PC-3 (cell line): Measurements from ENCODE around the gene EPG5. TPM values are rescaled to one million over a fixed set of nuclear protein-coding genes. Genes with fewer than 3 reads are reported as not detected.

Source experiments
- ATAC-seq: fragments of 200-7000 bp; cut with Tn5 transposase; 2 replicates; pipeline ENCODE4 v1.9.1; 2020; ENCODE audit warnings: mild to moderate bottlenecking, moderate library complexity
- BruUV-seq: library from RNA; stranded (reverse); fragments of 400-500 nt; replicated peaks from 2 replicates; lab custom pipeline; 2021; lab: Mats Ljungman, UMichigan
- CTCF ChIA-PET: fragments of 300-600 bp; sonication (Branson Sonifier 250); formaldehyde crosslinking; loops from one replicate; lab custom pipeline; 2022; ENCODE audit warnings: antibody characterized with exemption; lab: Charles Lee
- POLR2A ChIA-PET: fragments of 300-600 bp; sonication (Branson Sonifier 250); formaldehyde crosslinking; loops from one replicate; lab custom pipeline; 2022; ENCODE audit warnings: antibody characterized with exemption; ENCODE audit not compliant: unreplicated experiment; lab: Charles Lee
- DNase-seq: peaks from one replicate; pipeline ENCODE4 v3.0.0-alpha.2; 2015
- H2AFZ ChIP-seq: fragments of 300-600 bp; sonication (generic); 2 replicates; pipeline ENCODE4 v1.6.0; 2016; ENCODE audit warnings: antibody characterized with exemption, low read length
- H3F3A ChIP-seq: fragments of 300-600 bp; sonication (generic); one replicate; pipeline ENCODE4 v1.6.0; 2017; ENCODE audit warnings: antibody characterized with exemption, low read length, control low read depth, mild to moderate bottlenecking; ENCODE audit not compliant: unreplicated experiment
- H3K27ac ChIP-seq: fragments of 300-600 bp; sonication (generic); 2 replicates; pipeline ENCODE4 v1.5.1; 2016; ENCODE audit warnings: mild to moderate bottlenecking, low read length
- H3K27me3 ChIP-seq: fragments of 300-600 bp; sonication (generic); 2 replicates; pipeline ENCODE4 v1.6.1; 2016; ENCODE audit warnings: low read length, mixed read lengths
- H3K36me3 ChIP-seq: fragments of 300-600 bp; sonication (generic); 2 replicates; pipeline ENCODE4 v1.6.1; 2016; ENCODE audit warnings: low read depth, mixed run types, low read length, mixed read lengths
- H3K4me1 ChIP-seq: fragments of 300-600 bp; sonication (generic); 2 replicates; pipeline ENCODE4 v1.5.1; 2016; ENCODE audit warnings: low read length; ENCODE audit not compliant: insufficient read depth
- H3K4me2 ChIP-seq: fragments of 300-600 bp; sonication (generic); 2 replicates; pipeline ENCODE4 v1.6.0; 2016; ENCODE audit warnings: low read length
- H3K4me3 ChIP-seq: fragments of 300-600 bp; sonication (generic); 2 replicates; pipeline ENCODE4 v1.5.1; 2016; ENCODE audit warnings: mild to moderate bottlenecking, low read length, mixed read lengths
- H3K79me2 ChIP-seq: fragments of 300-600 bp; sonication (generic); 2 replicates; pipeline ENCODE4 v1.6.1; 2017; ENCODE audit warnings: low read length, mixed read lengths
- H3K9ac ChIP-seq: fragments of 300-600 bp; sonication (generic); 2 replicates; pipeline ENCODE4 v1.6.0; 2016; ENCODE audit warnings: mild to moderate bottlenecking, low read length
- H3K9me2 ChIP-seq: fragments of 300-600 bp; sonication (generic); replicated peaks from 2 replicates; pipeline ENCODE4 v1.6.1; 2016; ENCODE audit warnings: mixed run types, low read length, mixed read lengths
- H3K9me3 ChIP-seq: fragments of 300-600 bp; sonication (generic); 2 replicates; pipeline ENCODE4 v1.6.1; 2016; ENCODE audit warnings: low read length, mixed read lengths
- H4K20me1 ChIP-seq: fragments of 300-600 bp; sonication (generic); 2 replicates; pipeline ENCODE4 v1.6.1; 2016; ENCODE audit warnings: low read length, mixed read lengths
- EZH2 ChIP-seq: fragments of 300-600 bp; sonication (generic); IDR thresholded peaks from one replicate; pipeline ENCODE4 v1.6.1; 2017; ENCODE audit warnings: antibody characterized with exemption, mild to moderate bottlenecking, low read length; ENCODE audit not compliant: unreplicated experiment
- EZH2phosphoT487 ChIP-seq: fragments of 300-600 bp; sonication (generic); IDR thresholded peaks from 2 replicates; pipeline ENCODE4 v1.6.1; 2018; ENCODE audit warnings: mild to moderate bottlenecking, antibody characterized with exemption, low read length, borderline replicate concordance
- intact Hi-C: fragments of 100-400 bp; cut with micrococcal nuclease; formaldehyde crosslinking; loops from 2 replicates; pipeline ENCODE4 v1.9.0; 2023
- total RNA-seq: library from RNA; depleted of rRNA; stranded (reverse); fragments of >200 nt; gene quantifications from 2 replicates; pipeline ENCODE4 v1.2.3, GENCODE V29; 2014
- TF ChIP-seq, protein P1 (sequence below): fragments of 300-600 bp; sonication (generic); conservative IDR thresholded peaks from 2 replicates; pipeline ENCODE4 v1.5.1; 2017; ENCODE audit warnings: antibody characterized with exemption, low read depth, mild to moderate bottlenecking, low read length

EPG5 gene
- total RNA-seq, 1 experiment from 2014 or later: 7.1 TPM

- Histone ChIP-seq H3F3A (no peaks in the 10 kb centered on the region), H3K9me3 (no peaks in the 10 kb centered on the region), H3K79me2 (no peaks in the 10 kb centered on the region), H3K4me3 (no peak overlapping the region), H3K4me1 (no peaks in the 10 kb centered on the region), H4K20me1 (no peaks in the 10 kb centered on the region), H2AFZ (no peak overlapping the region), H3K9me2 (no peaks in the 10 kb centered on the region), H3K4me2 (no peak overlapping the region), H3K27ac (no peak overlapping the region), H3K36me3 (no peaks in the 10 kb centered on the region; the same call in 1 of the 2 replicates), H3K27me3 (no peaks in the 10 kb centered on the region), H3K9ac (no peak overlapping the region)
- BruUV-seq: no TSS peak
- POLR2A ChIA-PET: no interaction called here
- DNase-seq (no peak), ATAC-seq (peak; percentile 69)
- CTCF ChIA-PET: interaction anchor here (0.6 kb wide), 1 partner anchor 88 kb away, joined by 3 read pairs; no protein-coding TSS in a partner anchor
- intact Hi-C loops: loop anchor here (2.0 kb wide), 1 partner anchor 75 kb away; no protein-coding TSS in a partner anchor
- TF ChIP-seq, protein P1, sequence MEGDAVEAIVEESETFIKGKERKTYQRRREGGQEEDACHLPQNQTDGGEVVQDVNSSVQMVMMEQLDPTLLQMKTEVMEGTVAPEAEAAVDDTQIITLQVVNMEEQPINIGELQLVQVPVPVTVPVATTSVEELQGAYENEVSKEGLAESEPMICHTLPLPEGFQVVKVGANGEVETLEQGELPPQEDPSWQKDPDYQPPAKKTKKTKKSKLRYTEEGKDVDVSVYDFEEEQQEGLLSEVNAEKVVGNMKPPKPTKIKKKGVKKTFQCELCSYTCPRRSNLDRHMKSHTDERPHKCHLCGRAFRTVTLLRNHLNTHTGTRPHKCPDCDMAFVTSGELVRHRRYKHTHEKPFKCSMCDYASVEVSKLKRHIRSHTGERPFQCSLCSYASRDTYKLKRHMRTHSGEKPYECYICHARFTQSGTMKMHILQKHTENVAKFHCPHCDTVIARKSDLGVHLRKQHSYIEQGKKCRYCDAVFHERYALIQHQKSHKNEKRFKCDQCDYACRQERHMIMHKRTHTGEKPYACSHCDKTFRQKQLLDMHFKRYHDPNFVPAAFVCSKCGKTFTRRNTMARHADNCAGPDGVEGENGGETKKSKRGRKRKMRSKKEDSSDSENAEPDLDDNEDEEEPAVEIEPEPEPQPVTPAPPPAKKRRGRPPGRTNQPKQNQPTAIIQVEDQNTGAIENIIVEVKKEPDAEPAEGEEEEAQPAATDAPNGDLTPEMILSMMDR: no peak
- TF ChIP-seq EZH2 (no peak), EZH2phosphoT487 (no peak)
These were observed 89.7 kb downstream of the EPG5 start for GRCh38 chr18:45877403-45877802.

GRCh38 chr18:45876161-45876560 lies 91.0 kb downstream of the EPG5 start:
- no TSS peak for BruUV-seq
- Histone ChIP-seq H3K9ac (no peak overlapping the region), H3K4me2 (no peak overlapping the region), H3K79me2 (no peaks in the 10 kb centered on the region), H2AFZ (no peak overlapping the region), H3K36me3 (no peaks in the 10 kb centered on the region; the same call in 1 of the 2 replicates), H3K4me3 (no peak overlapping the region), H3K9me2 (no peaks in the 10 kb centered on the region), H3F3A (no peaks in the 10 kb centered on the region), H3K9me3 (no peaks in the 10 kb centered on the region), H3K27me3 (no peaks in the 10 kb centered on the region), H4K20me1 (no peaks in the 10 kb centered on the region), H3K4me1 (peaks cover 4% of the 10 kb centered on the region; the same call in 1 of the 2 replicates), H3K27ac (no peak overlapping the region)
- no peak for TF ChIP-seq EZH2
- no peak for TF ChIP-seq EZH2phosphoT487
- TF ChIP-seq, protein P1: no peak
- ChIA-PET POLR2A (no interaction called here), CTCF (no interaction called here)
- ATAC-seq (no peak), DNase-seq (no peak)
- intact Hi-C loops: loop anchor here (2.0 kb wide), 1 partner anchor 73 kb away; no protein-coding TSS in a partner anchor

DNA sequence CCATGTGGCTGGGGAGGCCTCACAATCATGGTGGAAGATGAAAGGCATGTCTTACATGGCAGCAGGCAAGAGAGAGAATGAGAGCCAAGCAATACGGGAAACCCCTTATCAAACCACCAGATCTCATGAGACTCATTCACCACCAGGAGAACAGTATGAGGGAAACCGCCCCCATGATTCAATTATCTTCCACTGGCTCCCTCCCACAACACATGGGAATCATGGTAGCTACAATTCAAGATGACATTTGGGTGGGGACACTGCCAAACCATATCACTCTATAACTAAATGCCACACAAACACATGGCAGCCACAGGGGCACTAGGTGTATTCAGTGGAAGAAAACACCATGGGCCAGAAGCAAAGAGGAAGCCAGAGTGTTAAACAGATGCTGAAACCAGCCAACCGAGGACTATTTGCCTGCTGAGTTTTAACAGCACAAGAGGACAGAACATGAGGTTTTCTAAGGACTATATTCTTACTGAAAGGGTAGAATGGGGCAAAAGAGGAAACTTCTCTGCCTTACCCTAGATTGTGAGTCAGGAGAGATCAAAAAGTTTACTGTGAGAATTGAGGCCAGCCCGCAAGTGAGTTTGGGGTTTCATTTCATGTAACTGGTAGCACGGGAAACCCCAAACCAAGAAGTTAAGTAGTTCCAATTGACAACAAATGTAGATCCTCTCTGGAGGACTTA lies 92.5 kb downstream of the EPG5 start:
- DNase-seq: no peak
- POLR2A ChIA-PET: no interaction called here
- Histone ChIP-seq H3K27me3 (no peaks in the 10 kb centered on the region), H3K79me2 (no peaks in the 10 kb centered on the region), H3K27ac (no peak overlapping the region), H2AFZ (no peak overlapping the region), H3K4me1 (peaks cover 4% of the 10 kb centered on the region; the same call in 1 of the 2 replicates), H3K9me2 (no peaks in the 10 kb centered on the region), H3K36me3 (no peaks in the 10 kb centered on the region), H3K4me2 (no peak overlapping the region), H3K4me3 (no peak overlapping the region), H3F3A (no peaks in the 10 kb centered on the region), H3K9ac (no peak overlapping the region), H3K9me3 (no peaks in the 10 kb centered on the region), H4K20me1 (no peaks in the 10 kb centered on the region)
- TF ChIP-seq EZH2phosphoT487 (no peak), EZH2 (no peak)
- TF ChIP-seq, protein P1: no peak
- BruUV-seq: no TSS peak
- intact Hi-C loops: no loop called here
- ATAC-seq: no peak
- CTCF ChIA-PET: no interaction called here
